Stimulated activated naive CD4-positive, alpha-beta T cell treated with Interleukin-2 at 50 U/mL for 16 hours (primary cell): ENCODE data around the gene CELF1.
A peak's percentile ranks its signal among the peaks of the same experiment; 100 is the strongest.

Experiments
- DNase-seq: peaks from one replicate; lab custom pipeline; 2025; lab: John Stamatoyannopoulos, UW

CELF1 gene

DNA sequence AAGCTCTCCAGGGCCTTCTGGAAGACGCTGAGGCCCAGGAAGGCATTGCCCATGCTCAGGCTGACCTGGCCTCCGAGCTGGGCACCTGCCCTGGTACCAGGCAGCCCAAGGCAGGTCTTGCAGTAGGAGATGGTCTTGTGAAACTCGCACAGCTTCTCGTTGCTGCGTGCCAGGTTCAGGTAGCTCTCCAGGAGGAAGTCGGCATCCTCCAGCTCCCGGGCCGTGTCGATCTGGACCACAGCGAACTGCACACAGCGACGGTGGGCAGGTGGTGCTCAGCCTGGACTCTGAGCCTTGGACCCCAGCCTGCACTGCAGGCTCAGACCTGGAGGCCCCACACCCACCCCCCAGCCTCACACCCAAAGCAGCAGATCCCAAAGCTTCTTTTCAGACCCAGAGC is 105.0 kb downstream of the CELF1 start:
- DNase-seq, result no peak

DNA sequence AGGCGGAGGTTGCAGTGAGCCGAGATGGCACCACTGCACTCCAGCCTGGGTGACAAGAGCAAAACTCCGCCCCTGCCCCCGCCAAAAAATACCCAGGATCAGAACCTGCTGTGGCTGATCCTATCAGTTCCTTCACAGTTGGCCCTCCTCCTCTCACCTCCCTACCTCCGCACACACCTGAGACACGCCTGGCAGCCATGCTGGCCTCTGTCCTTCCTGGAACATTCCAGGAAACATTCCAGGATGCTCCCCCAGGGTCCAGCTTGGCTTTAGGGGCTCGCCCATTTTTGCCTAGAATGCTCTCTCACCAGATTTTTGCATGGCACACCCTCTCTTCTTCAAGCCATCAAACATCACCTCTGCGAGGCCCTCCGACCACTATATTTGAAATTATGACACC is 106.1 kb downstream of the CELF1 start:
- no peak for DNase-seq

DNA sequence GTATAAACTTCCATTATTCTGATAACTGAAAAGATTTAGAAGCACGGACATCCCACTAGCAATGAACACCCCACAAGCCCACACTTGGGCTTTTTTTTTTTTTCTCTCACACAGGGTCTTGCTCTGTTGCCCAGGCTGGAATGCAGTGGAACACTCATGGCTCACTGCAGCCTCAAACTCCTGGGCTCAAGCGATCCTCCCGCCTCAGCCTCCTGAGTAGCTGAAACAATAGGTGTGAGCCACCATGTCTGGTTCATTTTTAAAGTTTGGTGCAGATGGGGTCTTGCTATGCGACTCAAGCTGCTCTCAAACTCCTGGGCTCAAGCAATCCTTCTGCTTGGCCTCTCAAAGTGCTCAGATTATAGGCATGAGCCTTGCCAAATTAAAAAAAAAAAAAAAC is 107.1 kb downstream of the CELF1 start:
- DNase-seq, result no peak

DNA sequence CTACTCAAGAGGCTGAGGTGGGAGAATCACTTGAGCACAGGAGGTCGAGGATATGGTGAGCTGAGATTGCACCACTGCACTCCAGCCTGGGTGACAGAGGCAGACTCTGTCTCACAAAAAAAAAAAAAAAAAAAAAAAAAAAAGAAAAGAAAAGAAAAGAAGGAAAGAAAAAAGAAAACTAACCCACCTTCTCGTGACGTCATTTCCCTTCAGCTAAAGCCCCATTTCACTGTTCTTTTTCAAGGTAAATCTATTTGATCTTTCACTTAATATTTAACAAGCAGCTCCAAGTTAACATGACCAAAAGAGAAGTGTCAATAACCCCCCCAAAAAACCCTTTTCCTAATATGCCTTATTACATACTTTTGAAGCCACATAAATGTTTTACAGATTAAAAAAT is 109.1 kb downstream of the CELF1 start:
- no peak for DNase-seq

DNA sequence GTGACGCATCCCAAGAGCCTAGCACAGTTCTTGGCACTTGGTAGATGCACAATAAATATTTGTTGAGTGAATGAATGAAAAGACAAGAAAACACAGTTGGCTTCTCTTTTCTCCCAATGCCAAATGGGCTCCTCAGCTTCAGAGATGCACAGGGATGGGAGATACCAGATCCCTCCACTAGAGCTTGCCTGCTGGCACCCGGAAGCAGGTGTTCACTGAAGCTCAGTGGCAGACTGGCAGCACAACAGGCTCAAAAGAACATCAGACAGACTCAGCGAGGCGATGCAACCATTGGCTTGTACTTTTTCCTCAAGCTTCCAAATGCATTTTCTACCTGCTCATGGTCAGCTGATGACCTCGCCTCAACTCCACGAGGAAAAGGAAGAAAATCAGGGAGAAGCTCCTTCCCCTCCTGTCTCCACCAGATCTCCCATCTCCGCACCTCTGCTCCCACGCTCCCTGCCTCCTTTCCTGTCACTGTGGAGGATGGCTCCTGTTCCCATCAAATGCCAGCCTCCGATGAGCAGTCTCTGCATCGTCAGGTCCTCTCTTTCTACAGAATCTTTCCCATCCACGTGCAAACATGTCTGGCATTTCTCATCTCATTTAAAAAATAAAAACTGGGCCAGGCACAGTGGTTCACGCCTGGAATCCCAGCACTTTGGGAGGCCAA is 109.8 kb downstream of the CELF1 start:
- no peak for DNase-seq

DNA sequence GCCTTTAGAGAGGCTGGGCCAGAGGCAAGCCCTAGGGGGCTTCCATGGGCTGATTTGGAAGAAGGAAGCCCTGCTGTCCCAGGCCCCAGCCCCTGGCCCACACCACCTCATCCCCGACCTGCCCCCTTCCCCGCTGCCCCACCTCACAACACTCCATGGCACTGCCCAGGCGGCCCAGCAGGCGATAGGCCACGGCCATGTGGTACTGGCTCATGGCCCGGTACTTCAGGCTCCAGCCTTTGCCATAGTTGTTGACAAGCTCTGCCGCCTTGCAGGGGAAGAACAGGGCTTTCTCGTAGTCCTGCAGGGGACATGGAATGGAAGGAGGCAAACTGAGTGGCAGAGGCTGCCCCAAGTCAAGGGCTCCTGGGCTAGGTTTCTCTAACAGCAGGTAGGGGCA is 110.4 kb downstream of the CELF1 start:
- no peak for DNase-seq

DNA sequence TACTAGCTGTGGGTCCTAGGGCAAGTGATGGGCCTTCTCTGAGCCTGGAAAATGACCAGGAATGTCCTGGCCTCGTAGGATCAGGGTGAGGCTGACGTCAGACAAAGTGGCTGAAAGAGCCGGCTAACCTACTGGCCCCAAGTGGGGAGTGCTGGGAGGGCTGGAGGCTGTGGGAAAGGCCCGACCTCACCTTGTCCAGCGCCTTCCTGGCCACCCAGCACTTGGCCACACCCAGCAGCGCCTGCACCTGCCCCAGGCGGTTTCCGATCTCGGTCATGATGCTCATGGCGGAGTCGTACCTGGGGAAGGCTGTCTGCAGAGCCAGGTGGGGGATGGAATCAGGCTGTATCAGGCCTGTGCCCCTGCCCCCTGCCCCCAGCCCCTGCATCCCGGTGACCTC is 111.5 kb downstream of the CELF1 start:
- no peak for DNase-seq

DNA sequence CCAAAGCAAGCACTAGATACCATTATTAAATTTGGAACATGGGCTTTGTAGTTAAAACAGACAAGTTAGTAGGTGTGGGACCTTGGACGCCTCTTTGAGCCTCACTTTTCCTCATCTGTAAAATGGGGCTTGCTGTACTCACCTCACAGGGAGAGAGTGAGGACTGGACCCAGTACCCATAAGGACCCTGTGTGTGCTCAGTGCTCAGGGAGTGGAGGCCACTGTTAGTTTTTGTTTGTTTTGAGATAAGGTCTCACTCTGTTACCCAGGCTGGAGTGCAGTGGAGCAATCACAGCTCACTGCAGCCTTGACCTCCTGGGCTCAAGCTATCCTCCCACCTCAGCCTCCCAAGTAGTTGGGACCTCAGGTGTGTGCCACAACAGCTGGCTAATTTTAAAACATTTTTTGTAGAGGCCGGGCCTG is 112.9 kb downstream of the CELF1 start:
- DNase-seq, result no peak

DNA sequence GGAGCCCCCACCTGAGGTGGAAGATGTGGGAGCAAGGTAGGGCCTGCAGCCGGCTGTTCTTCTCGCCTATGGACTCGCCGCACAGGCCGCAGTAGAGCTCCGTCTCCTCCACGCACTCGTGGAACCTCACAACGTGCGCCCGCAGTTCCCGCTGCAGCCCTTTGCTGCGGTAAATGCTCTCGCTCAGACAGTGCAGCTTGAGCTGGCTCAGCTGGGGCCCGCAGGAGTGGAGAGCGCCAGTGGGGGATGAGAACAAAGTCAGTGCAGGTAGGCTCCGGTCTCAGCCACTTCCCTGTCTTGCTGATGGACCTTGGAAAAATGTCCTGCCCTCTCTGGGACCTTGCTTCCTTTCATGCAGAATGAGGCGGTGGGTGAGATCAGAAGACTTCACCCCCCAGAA is 114.2 kb downstream of the CELF1 start:
- no peak for DNase-seq

DNA sequence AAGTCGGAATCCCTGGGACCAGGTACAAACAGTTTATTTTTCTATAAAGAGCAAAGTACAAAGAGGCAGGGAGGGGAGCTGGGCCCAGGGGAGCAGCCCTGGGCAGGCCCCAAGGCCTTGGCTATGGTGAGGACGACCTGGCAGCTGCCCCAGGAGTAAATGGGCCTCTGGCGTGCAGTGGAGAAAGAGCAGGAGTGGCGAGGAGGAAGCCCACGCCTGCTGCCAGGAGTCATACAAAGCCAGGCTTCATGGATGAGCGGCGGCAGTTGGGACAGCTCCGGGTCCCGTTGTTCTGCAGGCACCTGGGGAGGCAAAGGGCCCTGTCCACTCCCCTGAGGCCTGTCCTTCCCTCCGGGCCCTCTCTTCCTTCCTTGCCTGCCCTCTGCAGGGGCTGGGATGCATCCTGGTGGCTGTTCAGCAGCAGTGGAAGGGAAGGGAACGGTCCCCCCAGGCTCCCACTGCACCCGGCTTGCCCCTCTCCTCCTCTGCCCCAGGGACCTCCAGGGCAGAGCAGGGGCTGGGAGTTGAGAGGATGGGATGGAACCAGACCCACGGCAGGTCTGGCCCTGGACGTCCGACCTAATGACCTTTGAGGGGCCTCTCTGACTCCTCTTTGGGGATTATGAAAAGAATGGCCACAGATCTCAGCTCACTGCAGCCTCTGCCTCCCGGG is 115.0 kb downstream of the CELF1 start:
- no peak for DNase-seq

DNA sequence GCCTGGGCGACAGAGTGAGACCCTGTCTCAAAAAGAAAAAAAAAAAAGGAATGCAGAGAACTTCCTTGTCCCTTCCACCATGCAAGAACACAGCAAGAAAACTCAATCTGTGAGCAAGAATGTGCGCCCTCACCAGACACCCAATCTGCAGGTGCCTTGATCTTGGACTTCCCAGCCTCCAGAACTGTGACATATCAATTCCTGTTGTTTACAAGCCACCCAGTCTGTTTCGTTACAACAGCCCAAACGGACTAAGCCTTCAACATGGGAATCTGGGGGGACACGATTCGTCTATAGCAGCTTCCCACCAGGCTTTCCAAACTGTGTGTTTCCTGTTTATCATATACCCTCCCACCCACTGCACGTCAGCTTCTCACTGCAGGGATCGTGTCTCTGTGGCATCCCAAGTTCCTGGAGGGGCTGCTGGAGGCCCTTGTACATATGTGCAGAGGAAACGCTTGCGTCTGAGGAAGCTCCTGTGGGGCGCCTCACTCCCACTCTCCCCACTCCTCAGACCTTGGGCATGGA is 115.7 kb downstream of the CELF1 start:
- DNase-seq, result no peak

DNA sequence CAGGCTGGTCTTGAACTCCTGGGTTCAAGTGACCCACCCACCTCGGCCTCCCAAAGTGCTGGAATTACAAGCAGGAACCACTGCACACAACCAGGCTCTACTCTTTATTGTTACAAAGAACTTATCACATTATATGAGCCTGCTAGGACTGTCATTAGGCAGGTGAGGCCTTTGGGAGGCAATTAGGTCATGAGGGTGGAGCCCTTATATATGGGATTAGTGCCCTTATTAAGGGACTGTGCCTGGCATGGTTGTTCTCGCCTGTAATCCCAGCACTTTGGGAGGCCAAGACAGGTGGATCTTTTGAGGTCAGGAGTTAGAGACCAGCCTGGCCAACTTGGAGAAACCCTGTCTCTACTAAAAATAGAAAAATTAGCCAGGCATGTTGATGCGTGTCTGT is 116.2 kb downstream of the CELF1 start:
- no peak for DNase-seq

DNA sequence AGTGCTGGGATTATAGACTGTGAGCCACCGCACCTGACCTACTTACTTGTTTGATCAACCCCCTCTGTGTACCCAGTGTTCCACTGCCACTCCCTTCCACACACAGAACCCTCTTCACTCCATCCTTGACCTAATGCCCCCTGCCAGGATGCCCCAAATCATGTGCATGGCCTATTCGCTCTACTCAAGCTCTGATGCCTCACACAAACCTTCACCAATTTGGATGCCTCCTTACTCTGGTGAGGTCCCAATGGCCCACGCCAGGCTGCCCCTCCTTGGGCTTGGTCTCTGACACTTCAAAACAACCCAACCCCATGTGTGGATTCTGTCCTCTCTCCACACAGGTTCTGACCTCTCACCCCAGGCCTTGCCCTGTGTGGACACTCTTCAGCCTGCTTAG is 117.2 kb downstream of the CELF1 start:
- DNase-seq, result no peak

DNA sequence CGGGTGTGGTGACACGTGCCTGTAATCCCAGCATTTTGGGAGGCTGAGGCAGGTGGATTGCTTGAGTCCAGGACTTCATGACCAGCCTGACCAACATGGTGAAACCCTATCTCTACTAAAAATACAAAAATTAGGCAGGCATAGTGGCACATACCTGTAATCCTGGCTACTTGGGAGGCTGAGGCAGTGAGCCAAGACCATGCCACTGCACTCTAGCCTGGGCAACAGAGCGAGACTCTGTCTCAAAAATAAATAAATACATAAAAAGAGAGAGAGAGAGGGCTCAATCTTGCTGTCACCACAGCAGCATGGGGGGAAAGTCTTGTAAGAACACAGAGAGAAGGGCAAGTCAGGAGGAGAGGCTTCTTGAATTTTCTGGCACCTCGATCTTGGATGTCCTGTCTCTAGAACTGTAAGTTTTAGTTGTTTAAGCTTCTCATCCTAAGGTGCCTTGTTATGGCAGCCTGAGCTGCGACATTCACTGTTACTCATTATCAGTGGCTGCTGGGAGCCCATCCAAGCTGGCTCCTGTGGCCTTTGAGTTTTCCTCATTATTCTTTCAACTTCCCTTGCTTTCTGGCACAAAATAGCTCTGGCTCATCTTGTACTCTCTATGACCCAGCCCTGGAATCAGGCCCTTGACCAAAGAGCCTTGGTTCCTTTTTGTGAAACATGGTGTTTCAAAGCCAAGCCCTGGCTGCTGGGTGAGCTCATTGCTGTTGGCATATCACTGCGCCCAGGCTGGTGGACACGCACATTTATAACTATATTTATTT is 118.7 kb downstream of the CELF1 start:
- DNase-seq, result no peak

DNA sequence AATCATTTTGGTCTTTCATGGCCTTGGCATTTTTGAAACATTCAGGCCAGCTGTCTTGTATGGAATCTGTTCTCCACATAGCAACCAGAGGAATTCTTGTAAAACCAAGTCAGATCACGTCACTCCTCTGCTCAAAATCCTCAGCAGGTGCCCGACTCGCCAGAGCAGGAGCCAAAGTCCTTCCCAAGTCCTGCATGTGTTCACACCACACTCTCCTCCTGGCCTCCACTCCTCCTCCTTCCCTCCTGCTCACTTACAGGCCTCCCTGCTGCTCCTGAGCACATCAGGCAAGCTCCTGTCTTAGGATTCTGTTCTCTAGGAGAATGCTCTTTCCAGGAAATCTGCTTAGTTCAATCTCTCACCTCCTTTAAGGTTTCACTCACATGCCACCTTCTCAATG is 119.8 kb downstream of the CELF1 start:
- no peak for DNase-seq

DNA sequence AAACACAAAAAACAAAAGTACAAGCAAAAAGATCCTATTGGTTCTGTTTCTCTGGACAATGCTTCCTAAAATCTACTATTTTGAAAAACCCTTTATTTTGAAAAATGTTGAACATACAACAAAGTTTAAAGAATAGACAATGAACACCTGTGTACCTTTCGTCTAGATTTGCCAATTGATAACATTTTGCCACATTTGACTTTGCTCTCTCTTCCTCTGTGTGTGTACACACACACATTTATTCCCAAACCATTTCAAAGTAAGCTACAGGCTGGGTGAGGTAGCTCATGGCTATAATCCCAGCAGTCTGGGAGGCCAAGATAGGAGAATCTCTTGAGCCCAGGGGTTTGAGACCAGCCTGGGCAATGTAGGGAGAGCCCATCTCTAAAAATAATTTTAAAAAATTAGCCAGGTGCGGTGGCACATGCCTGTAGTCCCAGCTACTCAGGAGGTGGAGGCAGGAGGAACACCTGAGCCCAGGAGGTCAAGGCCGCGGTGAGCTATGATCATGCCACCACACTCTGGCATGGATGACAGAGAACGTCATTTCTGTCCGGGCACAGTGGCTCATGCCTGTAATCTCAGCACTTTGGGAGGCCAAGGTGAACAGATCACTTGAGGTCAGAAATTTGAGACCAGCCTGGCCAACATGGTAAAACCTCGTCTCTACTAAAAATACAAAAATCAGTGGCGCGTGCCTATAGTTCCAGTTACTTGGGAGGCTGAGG is 121.4 kb downstream of the CELF1 start:
- DNase-seq, result no peak

DNA sequence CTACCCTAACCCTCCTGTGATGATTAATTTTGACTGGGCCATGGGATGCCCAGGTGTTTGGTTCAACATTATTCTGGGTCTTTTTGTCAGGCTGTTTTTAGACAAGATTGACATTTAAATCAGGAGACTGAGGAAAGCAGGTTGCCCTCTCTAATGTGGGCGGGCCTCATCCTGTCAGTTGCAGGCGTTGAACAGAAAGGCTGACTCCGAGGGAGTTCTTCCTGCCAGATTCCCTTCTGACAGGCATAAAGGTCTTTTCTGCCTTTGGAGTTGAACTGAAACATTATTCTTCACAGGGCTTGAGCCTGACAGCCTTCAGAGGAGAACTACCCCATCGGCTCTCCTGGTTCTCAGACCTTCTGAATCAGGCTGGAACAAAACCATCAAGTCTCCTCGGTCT is 122.4 kb downstream of the CELF1 start:
- no peak for DNase-seq

DNA sequence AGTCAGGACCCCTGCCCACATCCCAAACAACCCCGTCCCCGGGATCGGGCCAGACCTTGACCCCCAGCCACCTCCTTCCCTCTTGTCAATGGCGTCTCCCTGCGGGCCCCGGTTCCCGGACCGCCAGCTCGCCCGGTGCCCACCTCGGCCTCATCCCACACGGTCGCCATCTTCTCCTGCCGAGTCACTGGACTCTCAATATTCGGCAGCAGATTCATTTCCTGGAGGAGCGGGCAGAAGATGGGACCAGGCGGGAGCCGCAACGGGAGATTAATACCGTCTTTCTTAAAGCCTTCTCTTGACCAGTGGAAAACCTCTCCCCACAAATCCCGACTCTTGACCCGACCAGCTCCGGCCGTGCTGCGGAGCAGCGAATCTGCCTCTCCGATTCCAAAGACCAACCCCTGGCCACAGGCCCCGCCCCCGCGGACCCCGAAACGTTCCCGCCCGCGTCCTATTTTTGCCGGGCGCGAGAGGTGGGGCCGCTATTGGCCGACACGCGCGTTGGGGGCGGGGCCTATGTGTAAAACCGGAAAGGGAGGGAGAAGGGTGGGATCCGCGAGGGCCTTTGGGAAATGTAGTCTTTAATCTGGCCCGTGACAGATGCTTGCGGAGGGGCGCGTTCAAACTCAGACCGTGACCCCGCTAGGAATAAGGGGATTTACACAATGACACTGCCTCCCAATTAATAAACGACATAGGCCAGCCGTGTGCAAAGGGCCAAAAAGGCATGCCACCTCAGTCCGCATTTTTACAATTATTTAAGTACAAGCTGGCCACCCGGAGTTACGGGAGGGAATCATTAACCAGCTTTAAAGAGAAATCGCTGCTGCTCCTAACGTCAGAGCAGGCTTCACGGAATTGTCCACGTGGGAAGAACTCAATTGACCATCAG is 126.6 kb downstream of the CELF1 start, which contains the start of gene PSMC3:
PSMC3 (minus strand) TSS at position 378 of the 895 bp plus-strand sequence; CDS start at position 218, 160 bp downstream.
- DNase-seq, result peak; percentile 99

DNA sequence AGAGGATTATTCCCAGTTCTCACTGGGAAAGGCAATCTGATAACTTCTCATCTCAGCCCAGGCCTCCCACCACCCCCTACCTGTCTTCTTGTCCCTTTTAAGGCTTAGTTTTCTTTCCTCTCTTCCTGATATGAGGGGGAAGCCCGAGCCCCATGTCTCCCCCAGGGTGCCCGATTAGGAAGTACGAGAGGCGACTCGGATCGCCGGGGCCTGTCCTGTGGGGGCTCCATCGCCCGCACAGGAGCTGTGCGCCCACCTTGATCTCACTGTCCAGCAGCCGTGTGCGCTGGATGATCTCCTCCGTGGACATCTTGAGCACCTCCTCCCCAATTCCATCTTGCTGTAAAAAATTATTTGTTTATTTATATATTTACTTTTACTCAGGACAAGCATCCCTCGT is 127.3 kb downstream of the CELF1 start:
- no peak for DNase-seq

DNA sequence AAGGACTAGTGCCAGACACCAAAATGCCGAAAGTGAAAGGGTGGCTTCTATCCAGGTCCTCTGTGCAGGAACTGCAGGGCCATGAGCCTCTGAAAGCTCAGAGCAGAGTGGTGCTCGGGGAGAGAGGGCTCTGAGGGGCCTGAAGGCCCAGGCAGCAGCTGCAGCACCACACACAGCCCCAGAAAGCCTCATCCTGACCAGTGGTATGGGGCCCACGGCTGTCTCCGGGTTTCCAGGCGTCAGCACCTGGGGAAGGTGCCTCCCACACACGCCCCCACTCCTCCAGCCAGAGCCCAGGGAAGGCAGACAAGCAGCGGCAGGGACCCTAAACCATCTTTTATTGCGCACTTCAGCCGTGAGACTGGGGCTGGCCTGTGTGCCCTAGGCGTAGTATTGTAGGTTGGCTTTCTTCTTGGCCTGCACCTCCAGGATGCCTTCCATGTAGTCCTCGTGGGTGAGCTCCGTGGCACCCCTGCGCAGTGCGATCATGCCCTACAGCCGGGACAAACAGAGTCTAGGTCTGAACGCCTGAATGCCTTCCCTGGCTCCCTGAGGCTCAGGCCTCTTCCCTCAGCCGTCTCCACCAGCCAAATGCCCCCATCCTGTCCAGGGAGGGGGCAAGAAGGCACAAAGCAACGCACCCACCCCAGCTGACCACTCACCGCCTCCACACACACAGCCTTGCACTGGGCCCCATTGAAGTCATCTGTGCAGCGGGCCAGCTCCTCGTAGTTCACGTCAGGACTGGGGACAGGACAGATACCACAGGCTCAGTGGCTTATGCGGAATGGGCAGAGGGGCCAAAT is 134.3 kb downstream of the CELF1 start:
- no peak for DNase-seq
